ENCODE measurements around the gene CHRM2.

Gene CHRM2

DNA sequence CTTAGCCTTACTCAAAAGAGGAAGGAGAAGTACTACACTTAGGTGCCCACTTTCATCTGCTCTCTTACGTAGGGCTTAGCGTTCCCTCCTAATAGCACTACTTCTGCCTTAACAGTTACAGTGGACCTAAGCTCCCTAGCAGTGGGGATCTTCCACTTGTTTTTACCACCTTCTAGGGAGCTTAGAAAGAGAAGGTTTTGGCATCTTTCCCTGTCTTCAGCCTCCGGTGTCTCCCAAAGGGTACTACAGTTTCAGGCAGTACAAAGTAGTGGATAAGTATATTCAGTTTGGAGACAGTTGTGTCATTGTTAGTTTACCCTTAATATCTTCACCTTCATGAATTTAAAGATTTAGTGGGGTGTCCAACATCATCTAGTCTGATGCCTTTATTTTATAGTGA lies 14.6 kb downstream of the CHRM2 start:
- TF ChIP-seq FOXP2 (optimal IDR thresholded peaks at IDR 0.05; ENCODE audit: control extremely low read depth, extremely low read length, insufficient read depth): no peak
- Histone ChIP-seq H3K27ac (no peak overlapping the region), H3K4me3 (no peak overlapping the region), H3K9ac (ENCODE audit: insufficient read length) (no peak overlapping the region), H3K9me3 (ENCODE audit: low read depth, low read length) (no peaks in the 10 kb centered on the region), H3K36me3 (ENCODE audit: insufficient read depth, low read length) (no peaks in the 10 kb centered on the region)
- DNase-seq (ENCODE audit: low read depth, low spot score): no peak

DNA sequence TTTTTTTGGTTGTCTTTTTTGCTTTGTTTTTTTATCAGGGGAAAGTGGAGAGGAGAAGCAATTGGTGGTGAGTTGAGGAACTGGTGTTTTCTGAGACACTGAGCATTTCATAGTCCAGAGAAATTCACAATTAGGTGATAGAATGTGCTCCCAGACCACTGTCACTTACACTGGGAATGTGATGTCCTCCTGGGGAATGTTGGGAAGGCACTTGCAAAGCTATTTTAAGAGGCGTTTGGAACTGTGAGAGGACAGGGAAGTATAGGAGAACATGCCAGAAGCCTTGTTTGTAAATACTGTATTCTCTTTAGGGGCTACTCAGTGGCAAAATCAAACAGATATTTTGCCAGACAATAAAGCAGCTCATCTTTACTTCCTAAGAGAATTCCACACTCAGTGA lies 16.0 kb downstream of the CHRM2 start:
- DNase-seq (ENCODE audit: low read depth, low spot score): no peak
- Histone ChIP-seq H3K27ac (no peak overlapping the region), H3K9me3 (ENCODE audit: low read depth, low read length) (no peaks in the 10 kb centered on the region), H3K9ac (ENCODE audit: insufficient read length) (no peak overlapping the region), H3K4me3 (no peak overlapping the region), H3K36me3 (ENCODE audit: insufficient read depth, low read length) (no peaks in the 10 kb centered on the region)
- TF ChIP-seq EZH2 (IDR thresholded peaks at IDR 0.05) (no peak), POLR2AphosphoS5 (IDR thresholded peaks at IDR 0.05; ENCODE audit: borderline replicate concordance, low read depth, low read length) (no peak), FOXP2 (optimal IDR thresholded peaks at IDR 0.05; ENCODE audit: control extremely low read depth, extremely low read length, insufficient read depth) (no peak)

DNA sequence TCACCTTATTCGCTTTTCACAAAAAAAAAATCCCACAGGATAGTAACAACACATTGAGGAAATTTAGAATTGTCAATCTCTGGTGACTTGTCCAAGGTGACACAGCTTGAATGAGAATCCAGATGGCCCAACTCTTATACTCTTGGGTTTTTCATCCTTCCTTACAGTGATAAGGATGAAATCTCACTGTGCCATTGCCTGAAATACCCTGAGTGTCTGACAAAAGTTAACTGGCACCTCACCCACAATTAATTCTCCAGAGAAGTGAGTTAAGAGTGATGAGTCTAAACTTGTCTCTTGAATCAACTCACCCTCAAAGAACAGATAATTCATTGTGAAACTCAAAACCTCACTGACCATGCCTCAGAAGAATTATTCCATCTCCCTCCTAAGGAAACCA lies 18.9 kb downstream of the CHRM2 start:
- Histone ChIP-seq H3K9ac (ENCODE audit: insufficient read length) (no peak overlapping the region), H3K9me3 (ENCODE audit: low read depth, low read length) (no peaks in the 10 kb centered on the region), H3K27ac (no peak overlapping the region), H3K4me3 (no peak overlapping the region), H3K36me3 (ENCODE audit: insufficient read depth, low read length) (no peaks in the 10 kb centered on the region)
- DNase-seq (ENCODE audit: low read depth, low spot score): no peak
- TF ChIP-seq EZH2 (IDR thresholded peaks at IDR 0.05): no peak
- no peak for TF ChIP-seq FOXP2 (optimal IDR thresholded peaks at IDR 0.05; ENCODE audit: control extremely low read depth, extremely low read length, insufficient read depth)
- TF ChIP-seq POLR2AphosphoS5 (IDR thresholded peaks at IDR 0.05; ENCODE audit: borderline replicate concordance, low read depth, low read length): no peak

DNA sequence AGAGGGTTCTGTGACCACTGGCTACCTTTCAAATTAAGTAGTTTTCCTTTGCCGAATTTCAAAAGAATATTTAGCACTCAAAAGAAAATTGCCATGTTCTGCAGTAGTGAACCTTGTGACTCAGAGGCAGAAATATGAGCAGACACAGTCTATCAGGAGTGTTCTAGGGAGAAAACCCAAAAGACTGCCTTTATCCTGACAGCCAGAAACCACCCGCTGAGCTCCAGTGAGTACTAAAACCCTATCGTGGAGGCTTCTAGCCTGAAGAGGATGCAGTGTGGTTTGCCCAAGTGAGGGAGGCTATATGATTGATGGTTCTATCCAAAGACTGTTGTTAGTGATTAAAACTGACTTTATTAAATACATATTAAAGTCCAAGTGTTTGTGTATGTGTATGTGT lies 21.9 kb downstream of the CHRM2 start:
- H3K9ac ChIP-seq (ENCODE audit: insufficient read length): no peak overlapping the region
- no peaks in the 10 kb centered on the region for H3K9me3 ChIP-seq (ENCODE audit: low read depth, low read length)
- H3K4me3 ChIP-seq: no peak overlapping the region
- no peak for DNase-seq (ENCODE audit: low read depth, low spot score)
- TF ChIP-seq EZH2 (IDR thresholded peaks at IDR 0.05) (no peak), FOXP2 (optimal IDR thresholded peaks at IDR 0.05; ENCODE audit: control extremely low read depth, extremely low read length, insufficient read depth) (no peak), POLR2AphosphoS5 (IDR thresholded peaks at IDR 0.05; ENCODE audit: borderline replicate concordance, low read depth, low read length) (no peak)
- H3K27ac ChIP-seq: no peak overlapping the region
- H3K36me3 ChIP-seq (ENCODE audit: insufficient read depth, low read length): peaks cover 6% of the 10 kb centered on the region; the same call in 1 of the 2 replicates

DNA sequence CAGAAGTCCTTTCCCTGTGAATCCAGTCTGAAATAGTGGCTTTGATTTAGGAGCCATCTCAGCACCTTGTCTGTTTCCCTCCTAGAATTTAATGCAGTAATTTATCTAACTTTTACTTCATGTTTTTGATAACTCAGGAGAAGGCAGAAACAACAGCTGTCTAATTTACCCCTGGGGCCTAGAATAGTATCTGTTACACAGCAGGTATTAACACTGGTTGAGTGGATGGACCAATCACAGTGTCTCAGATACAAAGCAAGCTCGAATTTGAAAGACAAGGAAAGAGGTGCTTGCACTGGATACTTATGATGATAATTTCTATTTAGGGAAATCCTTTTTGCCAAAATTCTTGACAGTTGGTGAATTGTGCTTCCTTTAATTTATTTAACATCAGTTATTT lies 23.4 kb downstream of the CHRM2 start:
- H3K36me3 ChIP-seq (ENCODE audit: insufficient read depth, low read length): peaks cover 6% of the 10 kb centered on the region; the same call in 1 of the 2 replicates
- H3K9me3 ChIP-seq (ENCODE audit: low read depth, low read length): no peaks in the 10 kb centered on the region
- TF ChIP-seq EZH2 (IDR thresholded peaks at IDR 0.05): no peak
- no peak for TF ChIP-seq POLR2AphosphoS5 (IDR thresholded peaks at IDR 0.05; ENCODE audit: borderline replicate concordance, low read depth, low read length)
- no peak for TF ChIP-seq FOXP2 (optimal IDR thresholded peaks at IDR 0.05; ENCODE audit: control extremely low read depth, extremely low read length, insufficient read depth)
- DNase-seq (ENCODE audit: low read depth, low spot score): no peak
- H3K9ac ChIP-seq (ENCODE audit: insufficient read length): no peak overlapping the region
- no peak overlapping the region for H3K4me3 ChIP-seq
- H3K27ac ChIP-seq: no peak overlapping the region

DNA sequence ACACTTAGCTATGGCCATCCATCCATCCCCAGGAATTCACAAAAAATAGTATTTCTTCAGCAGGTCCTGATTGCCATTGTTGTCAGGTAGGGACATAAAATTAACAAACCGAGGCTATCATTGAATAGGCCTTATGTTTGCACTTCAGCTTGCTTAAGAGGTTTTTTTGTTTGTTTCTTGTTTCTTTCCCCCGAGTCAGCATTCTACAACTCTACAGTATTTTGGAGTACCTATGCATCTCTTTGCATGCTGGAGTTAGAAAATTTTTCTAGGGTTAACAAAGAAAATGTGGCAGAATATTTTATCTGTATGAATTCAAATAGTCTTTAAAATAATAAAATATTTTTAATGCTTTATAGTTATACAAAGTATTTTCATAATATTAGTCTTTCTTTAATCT lies 26.3 kb downstream of the CHRM2 start:
- H3K9ac ChIP-seq (ENCODE audit: insufficient read length): no peak overlapping the region
- peaks cover 6% of the 10 kb centered on the region; the same call in 1 of the 2 replicates for H3K36me3 ChIP-seq (ENCODE audit: insufficient read depth, low read length)
- H3K27ac ChIP-seq: no peak overlapping the region
- TF ChIP-seq POLR2AphosphoS5 (IDR thresholded peaks at IDR 0.05; ENCODE audit: borderline replicate concordance, low read depth, low read length) (no peak), EZH2 (IDR thresholded peaks at IDR 0.05) (no peak), FOXP2 (optimal IDR thresholded peaks at IDR 0.05; ENCODE audit: control extremely low read depth, extremely low read length, insufficient read depth) (no peak)
- H3K9me3 ChIP-seq (ENCODE audit: low read depth, low read length): no peaks in the 10 kb centered on the region
- no peak for DNase-seq (ENCODE audit: low read depth, low spot score)
- H3K4me3 ChIP-seq: no peak overlapping the region

DNA sequence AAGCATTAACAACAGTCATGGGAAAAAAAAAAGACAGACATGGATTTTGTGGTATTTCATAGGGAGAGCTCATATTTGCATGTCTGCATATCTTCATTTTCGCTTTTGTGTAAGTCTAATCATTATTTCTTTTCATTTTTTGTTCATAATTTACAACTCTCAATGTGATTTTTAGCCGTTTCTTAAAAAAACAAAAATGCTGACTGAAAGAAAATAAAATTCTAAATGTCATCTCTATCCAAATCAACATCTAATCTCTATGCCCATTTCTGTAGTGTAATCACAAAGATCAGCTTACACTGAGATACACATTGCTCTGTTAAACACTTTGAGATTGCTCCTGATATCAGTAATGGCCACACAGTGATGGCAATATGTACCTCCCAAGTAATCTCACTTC lies 29.2 kb downstream of the CHRM2 start:
- Histone ChIP-seq H3K9ac (ENCODE audit: insufficient read length) (no peak overlapping the region), H3K36me3 (ENCODE audit: insufficient read depth, low read length) (peaks cover 6% of the 10 kb centered on the region; the same call in 1 of the 2 replicates), H3K4me3 (no peak overlapping the region), H3K27ac (no peak overlapping the region), H3K9me3 (ENCODE audit: low read depth, low read length) (no peaks in the 10 kb centered on the region)
- no peak for TF ChIP-seq EZH2 (IDR thresholded peaks at IDR 0.05)
- no peak for TF ChIP-seq FOXP2 (optimal IDR thresholded peaks at IDR 0.05; ENCODE audit: control extremely low read depth, extremely low read length, insufficient read depth)
- TF ChIP-seq POLR2AphosphoS5 (IDR thresholded peaks at IDR 0.05; ENCODE audit: borderline replicate concordance, low read depth, low read length): no peak
- no peak for DNase-seq (ENCODE audit: low read depth, low spot score)

DNA sequence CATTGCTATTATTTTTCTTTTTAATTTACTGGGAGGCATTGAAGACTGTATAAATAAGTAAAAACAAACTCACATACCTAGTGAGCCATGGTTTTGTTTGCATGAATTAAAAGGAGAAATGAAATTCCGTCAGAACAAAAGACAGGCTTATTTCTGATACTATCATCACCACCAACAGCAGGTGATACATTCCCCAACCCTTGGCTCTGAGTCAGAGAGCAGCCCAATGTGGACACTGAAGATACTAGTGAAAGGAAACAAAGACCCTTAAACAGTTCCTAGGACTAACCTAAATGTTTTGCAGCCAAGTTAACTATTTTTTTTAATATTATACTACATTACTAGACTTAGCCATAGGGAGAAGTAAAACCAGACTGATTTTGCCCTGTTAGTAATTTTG lies 31.6 kb downstream of the CHRM2 start:
- no peak for DNase-seq (ENCODE audit: low read depth, low spot score)
- Histone ChIP-seq H3K36me3 (ENCODE audit: insufficient read depth, low read length) (no peaks in the 10 kb centered on the region), H3K27ac (no peak overlapping the region), H3K4me3 (no peak overlapping the region), H3K9me3 (ENCODE audit: low read depth, low read length) (no peaks in the 10 kb centered on the region), H3K9ac (ENCODE audit: insufficient read length) (no peak overlapping the region)
- TF ChIP-seq FOXP2 (optimal IDR thresholded peaks at IDR 0.05; ENCODE audit: control extremely low read depth, extremely low read length, insufficient read depth) (no peak), EZH2 (IDR thresholded peaks at IDR 0.05) (no peak), POLR2AphosphoS5 (IDR thresholded peaks at IDR 0.05; ENCODE audit: borderline replicate concordance, low read depth, low read length) (no peak)

DNA sequence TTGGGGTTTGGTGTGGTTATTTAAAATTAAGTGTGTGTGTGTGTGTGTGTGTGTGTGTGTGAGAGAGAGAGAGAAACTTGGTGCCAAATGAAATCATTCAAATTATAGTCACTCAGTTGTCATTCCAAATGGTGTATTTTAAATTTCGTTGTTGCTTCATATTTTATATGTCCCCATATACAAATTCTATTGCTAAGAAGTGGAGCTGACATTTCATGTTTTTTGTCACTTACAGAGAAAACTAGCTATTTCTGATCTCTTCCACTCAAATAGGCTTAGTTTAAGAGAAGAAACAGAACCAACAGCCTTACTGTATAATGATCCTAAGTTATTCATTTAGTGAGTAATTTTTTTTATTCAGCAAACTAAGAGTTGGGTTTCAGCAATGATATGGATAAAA lies 42.3 kb downstream of the CHRM2 start:
- TF ChIP-seq EZH2 (IDR thresholded peaks at IDR 0.05): no peak
- TF ChIP-seq FOXP2 (optimal IDR thresholded peaks at IDR 0.05; ENCODE audit: control extremely low read depth, extremely low read length, insufficient read depth): no peak
- TF ChIP-seq POLR2AphosphoS5 (IDR thresholded peaks at IDR 0.05; ENCODE audit: borderline replicate concordance, low read depth, low read length): no peak
- no peaks in the 10 kb centered on the region for H3K9me3 ChIP-seq (ENCODE audit: low read depth, low read length)
- H3K27ac ChIP-seq: no peak overlapping the region
- H3K4me3 ChIP-seq: no peak overlapping the region
- no peak overlapping the region for H3K9ac ChIP-seq (ENCODE audit: insufficient read length)
- H3K36me3 ChIP-seq (ENCODE audit: insufficient read depth, low read length): no peaks in the 10 kb centered on the region
- DNase-seq (ENCODE audit: low read depth, low spot score): no peak
